ENCODE results near the gene PBX3. TPM values are rescaled to one million over a fixed set of nuclear protein-coding genes. Genes with fewer than 3 reads are reported as not detected.

Gene PBX3
- total and polyA plus RNA-seq, 9 of the 15 experiments (the other 6 are each of a cell fraction or from before 2014, with no cell fraction given): 0.14 to 5.8 (median 0.92) TPM

DNA sequence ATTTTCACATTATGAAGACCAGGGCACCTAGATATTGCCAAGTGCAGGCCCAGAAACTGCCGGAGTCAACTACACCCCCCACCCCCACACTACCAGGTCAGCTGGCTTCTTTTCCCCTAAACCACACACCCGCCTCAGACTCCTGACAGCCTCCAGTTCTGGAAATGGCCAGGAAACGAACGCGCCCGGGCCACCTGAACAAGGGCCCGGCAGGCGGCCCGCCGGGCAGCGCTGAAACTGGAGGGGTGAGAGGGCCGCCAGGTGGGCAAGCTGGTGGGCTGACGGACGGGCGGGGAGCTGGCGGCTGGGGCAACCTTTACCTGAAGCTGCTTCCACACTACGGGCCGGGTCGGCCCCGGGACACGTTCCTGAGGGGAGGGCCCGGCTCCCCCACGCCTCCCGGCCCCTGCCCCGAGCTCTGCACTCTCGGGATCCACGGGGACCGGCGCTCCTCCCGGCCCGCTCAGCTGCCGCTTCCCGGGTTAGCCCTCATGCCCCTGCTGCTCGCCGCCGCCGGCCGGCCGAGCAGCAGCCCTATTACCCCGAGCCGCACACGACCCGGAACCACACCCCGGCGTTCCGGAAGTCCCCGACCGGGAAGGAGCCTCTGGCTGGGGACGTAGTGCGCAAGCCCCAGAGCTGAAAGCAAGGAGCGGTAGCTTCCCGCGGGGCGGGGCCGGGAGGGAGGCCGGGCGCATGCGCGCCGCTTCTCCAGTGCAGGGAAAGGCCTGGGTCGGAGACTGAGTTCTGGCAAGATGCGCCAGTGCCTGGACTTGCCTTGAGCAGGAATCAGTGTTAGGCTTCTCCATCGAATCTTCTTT, 40.3 kb upstream of the PBX3 start, which contains the start of gene MAPKAP1 (continued):
- no peak for TF ChIP-seq ZNF224 (CRISPR knock-in tag; IDR thresholded peaks at IDR 0.05)
- TF ChIP-seq ARID1B (IDR thresholded peaks at IDR 0.05): no peak
- TF ChIP-seq SMAD1 (IDR thresholded peaks at IDR 0.05; ENCODE audit: low read depth, low read length, partially characterized antibody): peak; percentile 73
- no peak for TF ChIP-seq MAFK (IDR thresholded peaks at IDR 0.05; ENCODE audit: low read length)
- 0 out of 2 replicates have a peak, but pooled peaks have one; percentile 21 for TF ChIP-seq XRCC5 (IDR thresholded peaks at IDR 0.05; ENCODE audit: low read depth, low read length)
- TF ChIP-seq, protein P1, sequence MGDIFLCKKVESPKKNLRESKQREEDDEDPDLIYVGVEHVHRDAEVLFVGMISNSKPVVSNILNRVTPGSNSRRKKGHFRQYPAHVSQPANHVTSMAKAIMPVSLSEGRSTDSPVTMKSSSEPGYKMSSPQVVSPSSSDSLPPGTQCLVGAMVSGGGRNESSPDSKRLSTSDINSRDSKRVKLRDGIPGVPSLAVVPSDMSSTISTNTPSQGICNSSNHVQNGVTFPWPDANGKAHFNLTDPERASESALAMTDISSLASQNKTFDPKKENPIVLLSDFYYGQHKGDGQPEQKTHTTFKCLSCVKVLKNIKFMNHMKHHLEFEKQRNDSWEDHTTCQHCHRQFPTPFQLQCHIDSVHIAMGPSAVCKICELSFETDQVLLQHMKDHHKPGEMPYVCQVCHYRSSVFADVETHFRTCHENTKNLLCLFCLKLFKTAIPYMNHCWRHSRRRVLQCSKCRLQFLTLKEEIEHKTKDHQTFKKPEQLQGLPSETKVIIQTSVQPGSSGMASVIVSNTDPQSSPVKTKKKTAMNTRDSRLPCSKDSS (IDR thresholded peaks at IDR 0.05; ENCODE audit: low read depth, partially characterized antibody): no peak
- no peak for TF ChIP-seq ZNF277 (CRISPR knock-in tag; IDR thresholded peaks at IDR 0.05; ENCODE audit: borderline replicate concordance)
- TF ChIP-seq CHD1 (IDR thresholded peaks at IDR 0.05; ENCODE audit: low read length): no peak
- 0 out of 2 replicates have a peak, but pooled peaks have one; percentile 24 for TF ChIP-seq HDAC2 (IDR thresholded peaks at IDR 0.05)
- no peak for TF ChIP-seq FOXA1 (IDR thresholded peaks at IDR 0.05; ENCODE audit: borderline replicate concordance)
- TF ChIP-seq FOXP1 (CRISPR knock-in tag; IDR thresholded peaks at IDR 0.05): no peak
- TF ChIP-seq, protein P2, sequence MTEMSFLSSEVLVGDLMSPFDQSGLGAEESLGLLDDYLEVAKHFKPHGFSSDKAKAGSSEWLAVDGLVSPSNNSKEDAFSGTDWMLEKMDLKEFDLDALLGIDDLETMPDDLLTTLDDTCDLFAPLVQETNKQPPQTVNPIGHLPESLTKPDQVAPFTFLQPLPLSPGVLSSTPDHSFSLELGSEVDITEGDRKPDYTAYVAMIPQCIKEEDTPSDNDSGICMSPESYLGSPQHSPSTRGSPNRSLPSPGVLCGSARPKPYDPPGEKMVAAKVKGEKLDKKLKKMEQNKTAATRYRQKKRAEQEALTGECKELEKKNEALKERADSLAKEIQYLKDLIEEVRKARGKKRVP (CRISPR knock-in tag; IDR thresholded peaks at IDR 0.05): no peak
- TF ChIP-seq EGR1 (conservative IDR thresholded peaks at IDR 0.05): no peak; the same call in 1 of the 2 replicates
- TF ChIP-seq TSC22D4 (tag; IDR thresholded peaks at IDR 0.05): no peak
- peak; percentile 58 for TF ChIP-seq MAX (CRISPR knock-in tag; IDR thresholded peaks at IDR 0.05)
- TF ChIP-seq TGIF2 (CRISPR knock-in tag; IDR thresholded peaks at IDR 0.05): no peak
- 0 out of 2 replicates have a peak, but pooled peaks have one; percentile 21 for TF ChIP-seq ERF (CRISPR knock-in tag; IDR thresholded peaks at IDR 0.05)
- TF ChIP-seq BCL6 (CRISPR knock-in tag; IDR thresholded peaks at IDR 0.05): no peak
- no peak for TF ChIP-seq ZNF668 (CRISPR knock-in tag; IDR thresholded peaks at IDR 0.05)
- TF ChIP-seq SOX6 (IDR thresholded peaks at IDR 0.05): peak; percentile 24; the same call in 1 of the 2 replicates
- peak in 1 of 2 experiments; percentile 79; a peak in 1 of 4 replicates for TF ChIP-seq HDAC1 (IDR thresholded peaks at IDR 0.05)
- TF ChIP-seq ZNF354B (CRISPR knock-in tag; IDR thresholded peaks at IDR 0.05): no peak
- TF ChIP-seq ELF2 (CRISPR knock-in tag; IDR thresholded peaks at IDR 0.05): no peak; the same call in 1 of the 2 replicates
- TF ChIP-seq POLR2A (conservative IDR thresholded peaks at IDR 0.05): peak; percentile 94
- TF ChIP-seq ZNF165 (CRISPR knock-in tag; IDR thresholded peaks at IDR 0.05; ENCODE audit: borderline replicate concordance): no peak
- TF ChIP-seq MCM2 (IDR thresholded peaks at IDR 0.05; ENCODE audit: low read depth): no peak
- peak in 1 of 2 experiments; percentile 87; a peak in 1 of 4 replicates for TF ChIP-seq KDM4B (IDR thresholded peaks at IDR 0.05; ENCODE audit: borderline replicate concordance in 2 of 2, low read depth in 1 of 2)
